NOMO-1 treated with DMSO at 0.1 percent for 48 hours (cell line): ENCODE measurements around the gene NUP43.
"Not testable (repeated sequence)": the region's sequence is repeated elsewhere in the genome, so short reads cannot be mapped to it uniquely, and the experiment has no call there.

Experiments
- DNase-seq: peaks from one replicate; lab custom pipeline; 2025; ENCODE audit not compliant: unreplicated experiment; lab: John Stamatoyannopoulos, UW

NUP43 gene

GRCh38 chr6:149746147-149746946, at the start of gene NUP43:
Gene NUP43 (minus strand): TSS chr6:149746529. CDS start chr6:149746495, 34 bp downstream.
- DNase-seq: peak; percentile 91

- DNase-seq: no peak
Observed at GRCh38 chr6:149783551-149783950, 37.2 kb upstream of the NUP43 start.

GRCh38 chr6:149782337-149782736, 36.0 kb upstream of the NUP43 start:
- DNase-seq: no peak

GRCh38 chr6:149781715-149782114, 35.4 kb upstream of the NUP43 start:
- DNase-seq: no peak

- DNase-seq: no peak
Observed at GRCh38 chr6:149779644-149779963, 33.3 kb upstream of the NUP43 start.

- DNase-seq: no peak
Observed at GRCh38 chr6:149777624-149778023, 31.3 kb upstream of the NUP43 start.

- DNase-seq: no peak
Observed at GRCh38 chr6:149771925-149772324, 25.6 kb upstream of the NUP43 start.

GRCh38 chr6:149771185-149771584, 24.9 kb upstream of the NUP43 start:
- no peak for DNase-seq

- no peak for DNase-seq
Observed at GRCh38 chr6:149769676-149770075, 23.3 kb upstream of the NUP43 start.

GRCh38 chr6:149766156-149766769, 19.9 kb upstream of the NUP43 start:
- DNase-seq: no peak

GRCh38 chr6:149763866-149764265, 17.5 kb upstream of the NUP43 start:
- DNase-seq: no peak

GRCh38 chr6:149761438-149761837, 15.1 kb upstream of the NUP43 start:
- DNase-seq: peak; percentile 98

- DNase-seq: no peak
Observed at GRCh38 chr6:149756261-149756636, 9.9 kb upstream of the NUP43 start.

- DNase-seq: no peak
Observed at GRCh38 chr6:149755300-149756260, 9.3 kb upstream of the NUP43 start.

GRCh38 chr6:149754548-149754947, 8.2 kb upstream of the NUP43 start:
- DNase-seq: no peak

- DNase-seq: not testable (repeated sequence)
Observed at GRCh38 chr6:149753374-149753637, 7.0 kb upstream of the NUP43 start.

- DNase-seq: peak; percentile 81
Observed at GRCh38 chr6:149752600-149753373, 6.5 kb upstream of the NUP43 start.

- not testable (repeated sequence) for DNase-seq
Observed at GRCh38 chr6:149751920-149752319, 5.6 kb upstream of the NUP43 start.

GRCh38 chr6:149751239-149751638, 4.9 kb upstream of the NUP43 start:
- DNase-seq: no peak

- peak; percentile 67 for DNase-seq
Observed at GRCh38 chr6:149750136-149750609, 3.8 kb upstream of the NUP43 start.

- peak; percentile 86 for DNase-seq
Observed at GRCh38 chr6:149749594-149750135, 3.3 kb upstream of the NUP43 start, which contains the start of gene PCMT1. Gene PCMT1 (plus strand): TSS chr6:149749741. CDS start chr6:149749902, 161 bp downstream.
